Posterior vena cava (tissue), 2 donors: ENCODE results near the gene RELT. TPM values are rescaled to one million over a fixed set of nuclear protein-coding genes. Genes with fewer than 3 reads are reported as not detected.

ENCODE experiments used
- DNase-seq: peaks from one replicate; pipeline ENCODE4 v3.0.0-alpha.2; 2020; ENCODE audit warnings: low spot score
- intact Hi-C, 2 donors: fragments of 100-400 bp; cut with DNase I; formaldehyde crosslinking; loops; one replicate each; pipeline versions ENCODE4 v1.14.1 to v1.14.2; 2022 to 2023
- total RNA-seq, 2 donors: library from RNA; stranded (reverse); fragmentation: NEBNext Ultra II Directional; extraction: Animal tissue kit (Norgen Biotek cat#: 25700); gene quantifications; one replicate each; pipeline ENCODE4 v1.2.1, GENCODE V29; 2021
- donor health status: DM: yes; HTN: yes; CAD: no.
- donor health status: DM: yes; HTN: yes; CAD: no.

RELT gene
- total RNA-seq, 2 donors from 2014 or later = 6.3 to 10.8 TPM

- intact Hi-C loops = loop anchor here in 1 of 2 donors (1.0 kb wide), 1 partner anchor 39 kb away; no protein-coding TSS in a partner anchor
- DNase-seq = no peak
Measured at GRCh38 chr11:73445980-73446379, 69.8 kb downstream of the RELT start.

- no peak for DNase-seq
- intact Hi-C loops = loop anchor here in 1 of 2 donors (1.0 kb wide), 1 partner anchor 39 kb away; no protein-coding TSS in a partner anchor
Measured at GRCh38 chr11:73446766-73447165, 70.6 kb downstream of the RELT start.

Other genes with a start within 250 kb of the RELT start
- 10 to 100 TPM; 55.6 to 62.1 TPM for gene FCHSD2, start 234.1 kb upstream of the RELT start, total RNA-seq
- gene P2RY2, start 158.1 kb upstream of the RELT start, total RNA-seq = 1 to 10 TPM in 1 of 2 donors, under 1 TPM in 1; 0.74 to 3.1 TPM
- 1 to 10 TPM; 2.5 to 4.9 TPM for gene P2RY6, start 104.1 kb upstream of the RELT start, total RNA-seq
- gene ARHGEF17, start 68.1 kb upstream of the RELT start, total RNA-seq = 10 to 100 TPM; 88.6 to 99.1 TPM
- 10 to 100 TPM; 32.7 to 38.3 TPM for gene FAM168A, start 221.7 kb downstream of the RELT start, total RNA-seq